Measurements from ENCODE around the gene MAP3K14.

- TF ChIP-seq CTCF (IDR thresholded peaks at IDR 0.05) = no peak
- TF ChIP-seq POLR2A (IDR thresholded peaks at IDR 0.05) = no peak
These were observed 56.5 kb downstream of the MAP3K14 start for GRCh38 chr17:45260204-45260783.

Measured in ovary (tissue), 3 donors.